ENCODE results near the gene ITGA6.

The ITGA6 gene

DNA sequence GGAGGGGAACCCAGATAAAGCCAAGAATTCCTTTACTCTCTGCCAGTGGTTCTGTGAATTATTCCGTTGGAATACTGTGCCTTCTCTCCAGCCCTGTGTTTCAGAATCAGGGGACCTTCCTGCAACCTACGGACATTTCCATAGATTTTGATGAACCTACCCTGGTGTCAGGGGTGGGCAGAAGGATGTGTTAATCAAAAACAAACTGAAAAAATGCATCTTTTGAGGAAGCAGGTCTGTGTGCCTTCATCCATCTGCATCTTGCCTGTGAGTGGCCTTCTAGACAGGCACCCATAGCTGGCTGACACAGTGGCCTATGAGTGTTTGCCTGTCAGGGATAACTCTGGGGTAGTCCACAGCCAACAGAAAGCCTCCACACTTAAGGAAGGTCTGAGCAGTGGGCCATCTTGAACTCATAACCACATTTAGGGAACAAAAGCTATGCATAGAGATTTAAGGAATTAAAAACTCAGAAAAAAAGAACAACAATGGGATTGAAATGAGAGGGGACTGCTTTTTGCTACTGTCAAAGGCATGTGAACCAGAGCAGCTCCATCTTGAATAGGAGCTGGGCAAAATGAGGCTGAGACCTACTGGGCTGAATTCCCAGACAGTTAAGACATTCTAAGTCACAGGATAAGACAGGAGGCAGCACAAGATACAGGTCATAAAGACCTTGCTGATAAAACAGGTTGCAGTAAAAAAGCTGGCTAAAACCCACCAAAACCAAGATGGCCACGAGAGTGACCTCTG is 45.9 kb upstream of the ITGA6 start (continued):
- no peak for TF ChIP-seq ZNF26 (tag by site-specific recombination; IDR thresholded peaks at IDR 0.05)

DNA sequence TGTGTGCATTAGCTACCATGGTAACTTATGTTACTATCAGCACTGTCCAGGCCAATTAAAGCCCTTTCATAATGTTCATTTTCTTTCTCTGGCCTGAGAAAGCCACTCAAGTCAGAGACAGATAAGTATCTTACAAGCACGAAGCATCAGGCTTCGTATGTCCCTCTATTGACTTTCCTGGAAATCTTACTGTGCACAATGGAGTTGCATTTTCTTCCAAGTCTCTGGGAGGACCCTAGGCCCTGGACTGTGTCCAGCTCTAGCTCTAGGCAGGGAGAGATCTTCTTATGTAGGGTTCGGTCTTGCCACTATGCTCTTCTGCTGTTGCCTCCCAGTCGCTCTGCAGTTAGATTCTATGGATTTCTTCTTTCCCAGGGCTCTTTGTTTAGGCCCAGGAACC is 40.0 kb upstream of the ITGA6 start:
- Histone ChIP-seq H3K4me1 (ENCODE audit: control insufficient read depth, insufficient read depth, low read length) (no peaks in the 10 kb centered on the region; the same call in 1 of the 2 replicates), H3K36me3 (ENCODE audit: control insufficient read depth in 2 of 2, insufficient read depth in 1 of 2, low read length in 2 of 2) (no peaks in the 10 kb centered on the region), H3K4me3 (ENCODE audit: low read depth, low read length) (no peak overlapping the region), H3K9me3 (ENCODE audit: control insufficient read depth, insufficient read depth, low read depth, low read length) (no peaks in the 10 kb centered on the region), H3K27ac (ENCODE audit: extremely low read depth, low read depth, low read length) (no peak overlapping the region)
- CTCF ChIA-PET: no interaction called here
- TF ChIP-seq KLF7 (tag by site-specific recombination; IDR thresholded peaks at IDR 0.05; ENCODE audit: borderline replicate concordance) (no peak), ZBTB48 (tag by site-specific recombination; IDR thresholded peaks at IDR 0.05) (no peak), ZNF157 (tag by site-specific recombination; IDR thresholded peaks at IDR 0.05) (no peak), ZNF354C (tag by site-specific recombination; IDR thresholded peaks at IDR 0.05; ENCODE audit: borderline replicate concordance, low read depth) (no peak), ZNF214 (tag by site-specific recombination; IDR thresholded peaks at IDR 0.05; ENCODE audit: borderline replicate concordance) (no peak), ZNF488 (tag by site-specific recombination; IDR thresholded peaks at IDR 0.05) (no peak)
- TF ChIP-seq, protein P1, sequence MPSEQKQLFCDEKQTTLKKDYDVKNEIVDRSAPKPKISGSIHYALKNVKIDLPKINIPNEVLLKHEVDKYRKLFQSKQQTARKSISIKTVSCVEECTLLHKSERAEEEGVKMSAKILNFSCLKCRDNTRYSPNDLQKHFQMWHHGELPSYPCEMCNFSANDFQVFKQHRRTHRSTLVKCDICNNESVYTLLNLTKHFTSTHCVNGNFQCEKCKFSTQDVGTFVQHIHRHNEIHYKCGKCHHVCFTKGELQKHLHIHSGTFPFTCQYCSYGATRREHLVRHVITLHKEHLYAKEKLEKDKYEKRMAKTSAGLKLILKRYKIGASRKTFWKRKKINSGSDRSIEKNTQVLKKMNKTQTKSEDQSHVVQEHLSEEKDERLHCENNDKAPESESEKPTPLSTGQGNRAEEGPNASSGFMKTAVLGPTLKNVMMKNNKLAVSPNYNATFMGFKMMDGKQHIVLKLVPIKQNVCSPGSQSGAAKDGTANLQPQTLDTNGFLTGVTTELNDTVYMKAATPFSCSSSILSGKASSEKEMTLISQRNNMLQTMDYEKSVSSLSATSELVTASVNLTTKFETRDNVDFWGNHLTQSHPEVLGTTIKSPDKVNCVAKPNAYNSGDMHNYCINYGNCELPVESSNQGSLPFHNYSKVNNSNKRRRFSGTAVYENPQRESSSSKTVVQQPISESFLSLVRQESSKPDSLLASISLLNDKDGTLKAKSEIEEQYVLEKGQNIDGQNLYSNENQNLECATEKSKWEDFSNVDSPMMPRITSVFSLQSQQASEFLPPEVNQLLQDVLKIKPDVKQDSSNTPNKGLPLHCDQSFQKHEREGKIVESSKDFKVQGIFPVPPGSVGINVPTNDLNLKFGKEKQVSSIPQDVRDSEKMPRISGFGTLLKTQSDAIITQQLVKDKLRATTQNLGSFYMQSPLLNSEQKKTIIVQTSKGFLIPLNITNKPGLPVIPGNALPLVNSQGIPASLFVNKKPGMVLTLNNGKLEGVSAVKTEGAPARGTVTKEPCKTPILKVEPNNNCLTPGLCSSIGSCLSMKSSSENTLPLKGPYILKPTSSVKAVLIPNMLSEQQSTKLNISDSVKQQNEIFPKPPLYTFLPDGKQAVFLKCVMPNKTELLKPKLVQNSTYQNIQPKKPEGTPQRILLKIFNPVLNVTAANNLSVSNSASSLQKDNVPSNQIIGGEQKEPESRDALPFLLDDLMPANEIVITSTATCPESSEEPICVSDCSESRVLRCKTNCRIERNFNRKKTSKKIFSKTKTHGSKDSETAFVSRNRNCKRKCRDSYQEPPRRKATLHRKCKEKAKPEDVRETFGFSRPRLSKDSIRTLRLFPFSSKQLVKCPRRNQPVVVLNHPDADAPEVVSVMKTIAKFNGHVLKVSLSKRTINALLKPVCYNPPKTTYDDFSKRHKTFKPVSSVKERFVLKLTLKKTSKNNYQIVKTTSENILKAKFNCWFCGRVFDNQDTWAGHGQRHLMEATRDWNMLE (tag by site-specific recombination; conservative IDR thresholded peaks at IDR 0.05; ENCODE audit: low read depth): no peak
- POLR2A ChIA-PET: no interaction called here

DNA sequence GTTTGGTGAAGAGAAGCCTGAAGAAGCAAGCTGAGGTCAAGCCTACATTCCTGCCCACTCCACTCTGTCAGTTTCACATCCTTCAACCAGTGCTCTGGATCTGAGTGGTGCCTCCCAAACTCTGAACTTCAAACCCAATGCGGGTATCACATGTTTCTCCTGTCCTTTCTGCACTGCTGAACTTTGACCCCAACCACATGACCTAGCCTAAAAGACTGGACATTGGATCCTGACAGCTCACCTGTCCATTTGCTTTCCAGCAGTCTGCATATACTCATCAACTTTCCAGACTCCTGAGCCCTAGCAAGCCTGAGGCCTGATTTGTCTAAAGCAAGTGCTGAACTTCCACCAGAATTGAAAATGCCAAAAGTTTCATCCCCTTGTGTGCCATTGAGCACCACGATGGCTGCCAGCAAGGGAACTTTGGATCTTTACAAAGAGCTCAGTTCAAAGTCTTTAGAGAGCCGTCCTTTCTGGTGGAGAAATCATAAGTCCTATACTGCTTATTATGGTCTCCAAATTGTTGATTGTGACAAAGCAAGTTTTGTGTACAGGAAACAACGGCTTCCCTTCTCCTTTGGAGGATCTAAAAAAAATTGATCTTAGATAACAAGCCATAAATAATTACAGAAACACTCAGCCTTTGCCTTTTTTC is 37.6 kb upstream of the ITGA6 start:
- H3K4me1 ChIP-seq (ENCODE audit: control insufficient read depth, insufficient read depth, low read length): no peaks in the 10 kb centered on the region; the same call in 1 of the 2 replicates
- no peaks in the 10 kb centered on the region for H3K9me3 ChIP-seq (ENCODE audit: control insufficient read depth, insufficient read depth, low read depth, low read length)
- no peaks in the 10 kb centered on the region for H3K36me3 ChIP-seq (ENCODE audit: control insufficient read depth in 2 of 2, insufficient read depth in 1 of 2, low read length in 2 of 2)
- no peak for TF ChIP-seq ZNF37A (tag by site-specific recombination; IDR thresholded peaks at IDR 0.05)
- no peak for TF ChIP-seq HOXA7 (CRISPR knock-in tag; IDR thresholded peaks at IDR 0.05; ENCODE audit: borderline replicate concordance)
- no peak for TF ChIP-seq PRDM4 (tag by site-specific recombination; IDR thresholded peaks at IDR 0.05)
- TF ChIP-seq, protein P2, sequence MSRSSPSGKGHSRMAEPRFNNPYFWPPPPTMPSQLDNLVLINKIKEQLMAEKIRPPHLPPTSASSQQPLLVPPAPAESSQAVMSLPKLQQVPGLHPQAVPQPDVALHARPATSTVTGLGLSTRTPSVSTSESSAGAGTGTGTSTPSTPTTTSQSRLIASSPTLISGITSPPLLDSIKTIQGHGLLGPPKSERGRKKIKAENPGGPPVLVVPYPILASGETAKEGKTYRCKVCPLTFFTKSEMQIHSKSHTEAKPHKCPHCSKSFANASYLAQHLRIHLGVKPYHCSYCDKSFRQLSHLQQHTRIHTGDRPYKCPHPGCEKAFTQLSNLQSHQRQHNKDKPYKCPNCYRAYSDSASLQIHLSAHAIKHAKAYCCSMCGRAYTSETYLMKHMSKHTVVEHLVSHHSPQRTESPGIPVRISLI (tag by site-specific recombination; IDR thresholded peaks at IDR 0.05): no peak
- H3K4me3 ChIP-seq (ENCODE audit: low read depth, low read length): no peak overlapping the region
- H3K27ac ChIP-seq (ENCODE audit: extremely low read depth, low read depth, low read length): no peak overlapping the region
- ChIA-PET POLR2A (no interaction called here), CTCF (no interaction called here)

All from HEK293 (cell line).